ENCODE measurements around the gene GPS2.
A peak's percentile ranks its signal among the peaks of the same experiment; 100 is the strongest.
"Not testable (repeated sequence)": the region's sequence is repeated elsewhere in the genome, so short reads cannot be mapped to it uniquely, and the experiment has no call there.

The GPS2 gene

GRCh38 chr17:7336240-7337175 is 21.3 kb upstream of the GPS2 start, which contains the start of gene ACAP1:
Gene ACAP1, plus strand, starts transcription at chr17:7336529. Its CDS starts 206 bp downstream, at chr17:7336735.
- peak; percentile 86 for DNase-seq

GRCh38 chr17:7335765-7336164 is 20.6 kb upstream of the GPS2 start:
- not testable (repeated sequence) for DNase-seq

- DNase-seq, result no peak
Observed at GRCh38 chr17:7334938-7335538, 19.9 kb upstream of the GPS2 start.

GRCh38 chr17:7332600-7333069 is 17.5 kb upstream of the GPS2 start:
- DNase-seq, result not testable (repeated sequence)

- DNase-seq, result no peak
Observed at GRCh38 chr17:7332111-7332510, 17.0 kb upstream of the GPS2 start.

GRCh38 chr17:7330638-7331015 is 15.5 kb upstream of the GPS2 start:
- no peak for DNase-seq

- DNase-seq, result peak; percentile 82
Observed at GRCh38 chr17:7329997-7330637, 15.0 kb upstream of the GPS2 start.

GRCh38 chr17:7329374-7329996 is 14.3 kb upstream of the GPS2 start:
- DNase-seq, result peak; percentile 96

- DNase-seq, result no peak
Observed at GRCh38 chr17:7328840-7329373, 13.7 kb upstream of the GPS2 start, which contains the start of gene NEURL4. Gene NEURL4, minus strand, starts transcription at chr17:7329335. Its CDS starts 23 bp downstream, at chr17:7329312.

- DNase-seq, result no peak
Observed at GRCh38 chr17:7328009-7328408, 12.8 kb upstream of the GPS2 start.

GRCh38 chr17:7327501-7327900 is 12.3 kb upstream of the GPS2 start:
- DNase-seq, result no peak

- no peak for DNase-seq
Observed at GRCh38 chr17:7327056-7327455, 11.9 kb upstream of the GPS2 start.

GRCh38 chr17:7326186-7326585 is 11.0 kb upstream of the GPS2 start:
- no peak for DNase-seq

- DNase-seq, result no peak
Observed at GRCh38 chr17:7325031-7325528, 9.9 kb upstream of the GPS2 start.

- DNase-seq, result no peak
Observed at GRCh38 chr17:7324438-7324779, 9.2 kb upstream of the GPS2 start.

GRCh38 chr17:7323731-7324437 is 8.7 kb upstream of the GPS2 start:
- peak; percentile 72 for DNase-seq

- no peak for DNase-seq
Observed at GRCh38 chr17:7322520-7323194, 7.5 kb upstream of the GPS2 start.

- DNase-seq, result no peak
Observed at GRCh38 chr17:7321466-7321865, 6.3 kb upstream of the GPS2 start.

- DNase-seq, result no peak
Observed at GRCh38 chr17:7318121-7318860, 3.1 kb upstream of the GPS2 start.

- DNase-seq, result no peak
Observed at GRCh38 chr17:7317161-7317803, 2.1 kb upstream of the GPS2 start.

All from activated naive CD4-positive, alpha-beta T cell treated with Interleukin-2 at 50 U/mL for 16 hours (primary cell).